DOHH2 (cell line): ENCODE results near the gene TMEM217.

Source experiments
- H3F3A ChIP-seq: fragments of 200-600 bp; sonication (generic), shearing (Covaris generic); 2 replicates; pipeline ENCODE4 v1.6.0; 2016; ENCODE audit warnings: antibody characterized with exemption, mild to moderate bottlenecking; ENCODE audit not compliant: control insufficient read depth, insufficient read depth
- H3K27ac ChIP-seq: fragments of 200-600 bp; sonication (generic); 2 replicates; pipeline ENCODE4 v1.5.1; 2014; ENCODE audit warnings: low read depth, mild to moderate bottlenecking, low read length, moderate library complexity
- H3K27me3 ChIP-seq: fragments of 200-600 bp; sonication (generic); 2 replicates; pipeline ENCODE4 v1.6.1; 2014; ENCODE audit warnings: mild to moderate bottlenecking, low read length, mixed read lengths; ENCODE audit not compliant: control insufficient read depth
- H3K36me3 ChIP-seq: fragments of 200-600 bp; sonication (generic); 2 replicates; pipeline ENCODE4 v1.6.1; 2014; ENCODE audit warnings: mild to moderate bottlenecking, low read length, moderate library complexity, mixed read lengths; ENCODE audit not compliant: control insufficient read depth
- H3K4me1 ChIP-seq: fragments of 200-600 bp; sonication (generic); 2 replicates; pipeline ENCODE4 v1.6.1; 2014; ENCODE audit warnings: mild to moderate bottlenecking, low read length, mixed read lengths; ENCODE audit not compliant: control insufficient read depth
- H3K4me2 ChIP-seq: fragments of 200-600 bp; sonication (generic); 2 replicates; pipeline ENCODE4 v1.6.0; 2014; ENCODE audit warnings: mild to moderate bottlenecking, low read length, moderate library complexity
- H3K4me3 ChIP-seq: fragments of 200-600 bp; sonication (generic); 2 replicates; pipeline ENCODE4 v1.5.1; 2014; ENCODE audit warnings: mild to moderate bottlenecking, low read length, mixed read lengths
- H3K79me2 ChIP-seq: fragments of 200-600 bp; sonication (generic); 2 replicates; pipeline ENCODE4 v1.6.1; 2014; ENCODE audit warnings: mild to moderate bottlenecking, low read length, mixed read lengths; ENCODE audit not compliant: control insufficient read depth
- H3K9me2 ChIP-seq: fragments of 200-600 bp; sonication (generic); replicated peaks from 2 replicates; pipeline ENCODE4 v1.6.1; 2014; ENCODE audit warnings: mild to moderate bottlenecking, low read length, mixed read lengths; ENCODE audit not compliant: control insufficient read depth
- H3K9me3 ChIP-seq: fragments of 200-600 bp; sonication (generic); 2 replicates; pipeline ENCODE4 v1.6.1; 2014; ENCODE audit warnings: antibody characterized with exemption, low read length, mixed read lengths; ENCODE audit not compliant: control insufficient read depth, insufficient read depth
- H4K20me1 ChIP-seq: fragments of 200-600 bp; sonication (generic); 2 replicates; pipeline ENCODE4 v1.6.0; 2014; ENCODE audit warnings: low read depth, mild to moderate bottlenecking, antibody characterized with exemption, low read length, moderate library complexity; ENCODE audit not compliant: control insufficient read depth, insufficient read depth
- CTCF ChIP-seq: fragments of 200-600 bp; sonication (generic); IDR thresholded peaks from one replicate; pipeline ENCODE4 v1.5.1; 2014; ENCODE audit warnings: antibody characterized with exemption, mild to moderate bottlenecking, low read depth, low read length; ENCODE audit not compliant: poor library complexity, severe bottlenecking
- EZH2phosphoT487 ChIP-seq: fragments of 200-600 bp; sonication (generic); IDR thresholded peaks from 2 replicates; pipeline ENCODE4 v1.6.1; 2017; ENCODE audit warnings: borderline replicate concordance, mild to moderate bottlenecking, antibody characterized with exemption, low read length, moderate library complexity, mixed read lengths

TMEM217 gene

GRCh38 chr6:37180075-37180474 is 77.9 kb downstream of the TMEM217 start:
- no peaks in the 10 kb centered on the region for H3K9me3 ChIP-seq
- no peak overlapping the region for H3K4me3 ChIP-seq
- peaks cover 13% of the 10 kb centered on the region for H3F3A ChIP-seq
- H3K4me2 ChIP-seq = no peak overlapping the region
- H4K20me1 ChIP-seq = no peaks in the 10 kb centered on the region
- TF ChIP-seq EZH2phosphoT487 = no peak
- no peak for TF ChIP-seq CTCF
- no peaks in the 10 kb centered on the region for H3K9me2 ChIP-seq
- H3K36me3 ChIP-seq = peaks cover 9% of the 10 kb centered on the region
- H3K27me3 ChIP-seq = no peaks in the 10 kb centered on the region
- H3K4me1 ChIP-seq = peaks cover 19% of the 10 kb centered on the region
- no peak overlapping the region for H3K27ac ChIP-seq
- no peaks in the 10 kb centered on the region for H3K79me2 ChIP-seq

DNA sequence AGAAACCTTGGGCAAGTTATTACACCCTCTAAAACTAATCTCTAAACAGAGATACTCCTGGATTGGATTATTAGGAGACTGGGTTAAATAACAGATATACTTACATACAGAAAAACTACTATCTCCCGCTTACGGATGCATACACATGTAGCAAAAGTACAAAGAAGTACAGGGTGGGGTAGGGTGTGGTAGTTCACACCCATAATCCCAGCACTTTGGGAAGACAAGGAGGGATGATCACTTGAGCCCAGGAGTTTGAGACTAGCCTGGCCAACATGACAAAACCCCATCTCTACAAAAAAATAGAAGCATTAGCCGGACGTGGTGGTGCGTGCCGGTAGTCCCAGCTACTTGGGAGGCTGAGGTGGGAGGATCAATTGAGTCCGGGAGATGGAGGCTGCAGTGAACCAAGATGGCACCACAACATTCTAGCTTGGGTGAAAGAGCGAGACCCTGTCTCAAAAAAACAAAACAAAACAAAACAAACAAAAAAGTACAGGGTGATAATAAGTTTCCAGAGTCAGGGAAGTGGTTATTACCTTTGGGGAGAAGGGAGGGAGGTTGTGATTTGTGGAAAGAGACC is 79.9 kb downstream of the TMEM217 start:
- H3F3A ChIP-seq = peaks cover 13% of the 10 kb centered on the region
- peaks cover 29% of the 10 kb centered on the region for H3K36me3 ChIP-seq
- no peaks in the 10 kb centered on the region for H3K27me3 ChIP-seq
- H3K4me3 ChIP-seq = no peak overlapping the region
- no peak overlapping the region for H3K4me2 ChIP-seq
- no peak for TF ChIP-seq EZH2phosphoT487
- no peak for TF ChIP-seq CTCF
- H3K4me1 ChIP-seq = peaks cover 14% of the 10 kb centered on the region
- peaks cover 10% of the 10 kb centered on the region for H4K20me1 ChIP-seq
- H3K27ac ChIP-seq = no peak overlapping the region
- peaks cover 6% of the 10 kb centered on the region; the same call in 1 of the 2 replicates for H3K79me2 ChIP-seq
- no peaks in the 10 kb centered on the region for H3K9me2 ChIP-seq
- H3K9me3 ChIP-seq = no peaks in the 10 kb centered on the region

- peaks cover 36% of the 10 kb centered on the region for H3K36me3 ChIP-seq
- no peaks in the 10 kb centered on the region for H3K27me3 ChIP-seq
- H3K27ac ChIP-seq = no peak overlapping the region
- no peaks in the 10 kb centered on the region for H3K9me2 ChIP-seq
- no peak overlapping the region for H3K4me2 ChIP-seq
- H3K79me2 ChIP-seq = peaks cover 13% of the 10 kb centered on the region
- H3K4me1 ChIP-seq = peaks cover 19% of the 10 kb centered on the region
- H3K9me3 ChIP-seq = no peaks in the 10 kb centered on the region
- H3K4me3 ChIP-seq = no peak overlapping the region
- TF ChIP-seq CTCF = peak; percentile 35
- TF ChIP-seq EZH2phosphoT487 = no peak
- peaks cover 16% of the 10 kb centered on the region for H4K20me1 ChIP-seq
- H3F3A ChIP-seq = peaks cover 16% of the 10 kb centered on the region
Observed at GRCh38 chr6:37177077-37177934, 80.6 kb downstream of the TMEM217 start.
